Calu3 (cell line): Measurements from ENCODE around the gene INSIG1. TPM values are rescaled to one million over a fixed set of nuclear protein-coding genes. Genes with fewer than 3 reads are reported as not detected.

Source experiments
- BruUV-seq: library from RNA; stranded (reverse); fragments of 400-500 nt; replicated peaks from 2 replicates; lab custom pipeline; 2021; lab: Mats Ljungman, UMichigan
- CTCF ChIA-PET: fragments of 300-600 bp; sonication (Branson Sonifier 250); formaldehyde crosslinking; loops from one replicate; lab custom pipeline; 2022; ENCODE audit warnings: antibody characterized with exemption; lab: Charles Lee
- DNase-seq: peaks from one replicate; pipeline ENCODE4 v3.0.0; 2022
- H3K27ac Mint-ChIP-seq: one replicate; pipeline ENCODE4 v1.8.0; 2022; ENCODE audit warnings: mixed read lengths; ENCODE audit not compliant: unreplicated experiment
- H3K27me3 Mint-ChIP-seq: one replicate; pipeline ENCODE4 v1.8.0; 2022; ENCODE audit warnings: mixed read lengths; ENCODE audit not compliant: unreplicated experiment
- H3K36me3 Mint-ChIP-seq: one replicate; pipeline ENCODE4 v1.8.0; 2022; ENCODE audit warnings: mild to moderate bottlenecking, moderate library complexity, mixed read lengths; ENCODE audit not compliant: insufficient read depth, unreplicated experiment
- H3K4me1 Mint-ChIP-seq: one replicate; pipeline ENCODE4 v1.8.0; 2022; ENCODE audit warnings: mild to moderate bottlenecking, low read depth, mixed read lengths; ENCODE audit not compliant: unreplicated experiment
- H3K4me3 Mint-ChIP-seq: one replicate; pipeline ENCODE4 v1.8.0; 2022; ENCODE audit warnings: mild to moderate bottlenecking, low read depth, moderate library complexity, mixed read lengths; ENCODE audit not compliant: unreplicated experiment
- H3K9me3 Mint-ChIP-seq: one replicate; pipeline ENCODE4 v1.8.0; 2022; ENCODE audit warnings: low read depth, mixed read lengths; ENCODE audit not compliant: unreplicated experiment
- intact Hi-C: fragments of 100-400 bp; cut with micrococcal nuclease; formaldehyde crosslinking; loops from one replicate; pipeline ENCODE4 v1.10.0; 2022; ENCODE audit not compliant: unreplicated experiment
- total RNA-seq: library from RNA; stranded (reverse); gene quantifications from 2 replicates; pipeline ENCODE4 v1.2.3, GENCODE V29; 2022
- TF ChIP-seq, protein P1 (sequence below): fragments of 200-600 bp; IDR thresholded peaks from one replicate; pipeline ENCODE4 v1.8.0; 2022; ENCODE audit warnings: antibody characterized with exemption; ENCODE audit not compliant: unreplicated experiment

The INSIG1 gene
- total RNA-seq, 1 experiment from 2014 or later: 71.3 TPM

DNA sequence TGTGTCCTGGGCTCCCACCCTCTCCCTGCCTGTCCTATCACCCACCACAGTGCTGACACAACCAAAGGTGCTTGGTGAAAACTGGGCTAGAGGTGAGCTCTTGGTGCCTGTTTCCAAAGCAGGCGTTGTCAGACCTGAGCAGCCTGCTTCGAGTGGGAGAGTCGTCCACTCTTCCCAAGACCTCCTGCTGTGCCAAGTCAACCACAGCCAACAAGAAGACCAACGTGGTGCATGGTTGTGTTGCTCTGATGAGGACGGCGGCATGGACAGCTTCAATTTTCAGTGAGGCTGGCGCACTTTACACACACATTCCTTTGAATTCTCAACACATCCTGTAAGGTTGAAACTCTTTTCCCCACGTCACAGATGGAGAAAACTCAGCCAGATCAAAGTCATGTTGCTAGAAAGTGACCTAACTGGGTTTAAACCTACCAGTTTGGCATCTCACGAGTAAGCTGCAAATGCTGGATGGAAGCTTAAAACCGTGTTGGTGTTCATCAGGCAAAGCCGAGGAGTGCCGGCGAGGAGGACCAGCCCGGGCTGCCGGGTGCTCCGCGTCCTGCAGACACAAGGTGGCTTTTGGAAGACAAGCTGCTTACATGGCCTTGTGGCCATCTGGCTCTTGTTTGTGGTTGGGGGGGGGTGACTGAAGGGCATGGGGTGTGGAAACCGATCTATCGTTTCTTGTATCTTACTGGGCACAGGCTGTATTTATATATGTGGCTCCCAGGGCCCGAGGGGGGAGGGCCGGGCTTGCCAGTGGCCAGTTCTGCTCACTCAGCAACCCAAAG is 39.3 kb downstream of the INSIG1 start:
- TF ChIP-seq, protein P1, sequence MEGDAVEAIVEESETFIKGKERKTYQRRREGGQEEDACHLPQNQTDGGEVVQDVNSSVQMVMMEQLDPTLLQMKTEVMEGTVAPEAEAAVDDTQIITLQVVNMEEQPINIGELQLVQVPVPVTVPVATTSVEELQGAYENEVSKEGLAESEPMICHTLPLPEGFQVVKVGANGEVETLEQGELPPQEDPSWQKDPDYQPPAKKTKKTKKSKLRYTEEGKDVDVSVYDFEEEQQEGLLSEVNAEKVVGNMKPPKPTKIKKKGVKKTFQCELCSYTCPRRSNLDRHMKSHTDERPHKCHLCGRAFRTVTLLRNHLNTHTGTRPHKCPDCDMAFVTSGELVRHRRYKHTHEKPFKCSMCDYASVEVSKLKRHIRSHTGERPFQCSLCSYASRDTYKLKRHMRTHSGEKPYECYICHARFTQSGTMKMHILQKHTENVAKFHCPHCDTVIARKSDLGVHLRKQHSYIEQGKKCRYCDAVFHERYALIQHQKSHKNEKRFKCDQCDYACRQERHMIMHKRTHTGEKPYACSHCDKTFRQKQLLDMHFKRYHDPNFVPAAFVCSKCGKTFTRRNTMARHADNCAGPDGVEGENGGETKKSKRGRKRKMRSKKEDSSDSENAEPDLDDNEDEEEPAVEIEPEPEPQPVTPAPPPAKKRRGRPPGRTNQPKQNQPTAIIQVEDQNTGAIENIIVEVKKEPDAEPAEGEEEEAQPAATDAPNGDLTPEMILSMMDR: no peak
- no peaks in the 10 kb centered on the region for H3K36me3 Mint-ChIP-seq
- DNase-seq: no peak
- no peaks in the 10 kb centered on the region for H3K9me3 Mint-ChIP-seq
- intact Hi-C loops: no loop called here
- peaks cover 49% of the 10 kb centered on the region for H3K27me3 Mint-ChIP-seq
- no peaks in the 10 kb centered on the region for H3K4me1 Mint-ChIP-seq
- no peak overlapping the region for H3K4me3 Mint-ChIP-seq
- CTCF ChIA-PET: no interaction called here
- no peak overlapping the region for H3K27ac Mint-ChIP-seq
- BruUV-seq: no TSS peak

DNA sequence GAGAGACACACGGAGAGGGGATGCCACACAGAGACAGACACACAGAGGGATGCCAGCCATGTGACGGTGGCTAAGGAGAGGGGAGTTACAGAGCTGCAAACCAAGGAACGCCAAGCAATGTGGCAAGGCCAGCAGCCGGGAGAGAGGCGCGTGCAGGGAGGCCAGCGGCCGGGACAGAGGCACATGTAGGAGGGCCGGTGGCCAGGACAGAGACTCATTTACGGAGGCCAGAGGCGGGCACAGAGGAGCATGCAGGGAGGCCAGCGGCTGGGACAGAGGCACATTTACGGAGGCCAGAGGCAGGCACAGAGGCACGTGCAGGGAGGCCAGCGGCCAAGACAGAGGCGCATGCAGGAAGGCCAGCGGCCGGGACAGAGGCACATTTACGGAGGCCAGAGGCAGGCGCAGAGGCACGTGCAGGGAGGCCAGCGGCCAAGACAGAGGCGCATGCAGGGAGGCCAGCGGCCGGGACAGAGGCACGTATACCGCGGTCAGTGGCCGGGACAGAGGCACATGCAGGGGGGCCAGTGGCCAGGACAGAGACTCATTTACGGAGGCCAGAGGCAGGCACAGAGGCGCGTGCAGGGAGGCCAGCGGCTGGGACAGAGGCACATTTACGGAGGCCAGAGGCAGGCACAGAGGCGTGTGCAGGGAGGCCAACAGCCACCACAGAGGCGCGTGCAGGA is 40.4 kb downstream of the INSIG1 start:
- no peak overlapping the region for H3K27ac Mint-ChIP-seq
- intact Hi-C loops: no loop called here
- DNase-seq: no peak
- no TSS peak for BruUV-seq
- CTCF ChIA-PET: no interaction called here
- no peaks in the 10 kb centered on the region for H3K9me3 Mint-ChIP-seq
- no peak overlapping the region for H3K4me3 Mint-ChIP-seq
- TF ChIP-seq, protein P1: no peak
- peaks cover 60% of the 10 kb centered on the region for H3K27me3 Mint-ChIP-seq
- no peaks in the 10 kb centered on the region for H3K36me3 Mint-ChIP-seq
- no peaks in the 10 kb centered on the region for H3K4me1 Mint-ChIP-seq

DNA sequence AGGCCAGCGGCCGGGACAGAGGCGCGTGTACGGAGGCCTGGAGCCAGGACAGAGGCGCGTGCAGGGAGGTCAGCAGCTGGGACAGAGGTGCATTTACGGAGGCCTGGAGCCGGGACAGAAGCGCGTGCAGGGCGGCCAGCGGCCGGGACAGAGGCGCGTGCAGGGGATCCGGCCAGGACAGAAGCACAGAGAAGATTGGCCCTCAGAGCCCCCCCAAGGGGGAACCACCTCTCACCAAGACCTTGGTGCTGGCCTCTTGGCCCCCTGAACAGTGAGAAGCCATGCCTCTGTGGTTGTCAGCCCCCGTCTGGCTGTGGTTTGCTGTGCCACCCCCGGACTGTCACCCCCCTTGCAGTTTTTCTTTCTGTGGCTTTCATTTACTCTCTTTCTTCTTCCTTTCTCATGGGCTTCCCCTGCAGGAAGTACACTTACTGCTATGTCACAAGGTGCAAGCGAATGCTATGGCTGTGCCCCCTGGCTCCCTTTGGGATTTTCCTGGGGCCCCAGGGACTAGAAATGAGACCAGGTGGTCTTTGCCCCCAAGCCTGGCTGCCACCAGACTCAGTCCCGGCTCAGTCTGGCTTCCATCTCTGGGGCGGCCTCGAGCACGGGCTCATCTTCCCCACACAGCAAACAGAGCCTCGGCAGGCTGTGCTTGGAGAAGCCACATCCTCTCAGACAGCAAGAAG is 41.1 kb downstream of the INSIG1 start:
- CTCF ChIA-PET: no interaction called here
- no peak overlapping the region for H3K27ac Mint-ChIP-seq
- no peaks in the 10 kb centered on the region for H3K4me1 Mint-ChIP-seq
- no peaks in the 10 kb centered on the region for H3K9me3 Mint-ChIP-seq
- DNase-seq: no peak
- TF ChIP-seq, protein P1: no peak
- no peaks in the 10 kb centered on the region for H3K36me3 Mint-ChIP-seq
- H3K27me3 Mint-ChIP-seq: peaks cover 66% of the 10 kb centered on the region
- intact Hi-C loops: no loop called here
- BruUV-seq: no TSS peak
- H3K4me3 Mint-ChIP-seq: no peak overlapping the region

DNA sequence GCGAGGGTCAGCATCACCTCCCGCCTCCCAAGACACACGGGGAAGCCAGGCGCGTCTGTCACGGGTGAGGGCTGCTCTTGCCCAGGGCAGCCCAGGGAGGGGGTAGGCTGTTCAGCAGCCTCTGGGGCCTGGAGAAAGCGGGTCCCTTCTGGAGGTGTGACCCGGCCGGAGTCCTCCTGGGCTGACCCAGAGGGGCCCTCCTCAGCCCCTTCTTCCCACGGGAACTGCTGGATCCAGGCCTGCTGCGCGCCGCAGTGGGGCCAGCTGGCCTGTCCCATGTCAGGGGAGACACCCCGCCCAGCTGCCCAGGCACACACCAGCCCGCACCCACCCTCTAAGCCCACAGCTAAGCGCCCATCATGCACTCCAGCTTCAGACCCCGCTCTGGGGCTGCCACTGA is 41.8 kb downstream of the INSIG1 start:
- CTCF ChIA-PET: no interaction called here
- no peaks in the 10 kb centered on the region for H3K36me3 Mint-ChIP-seq
- intact Hi-C loops: no loop called here
- H3K27ac Mint-ChIP-seq: no peak overlapping the region
- BruUV-seq: no TSS peak
- peaks cover 66% of the 10 kb centered on the region for H3K27me3 Mint-ChIP-seq
- DNase-seq: no peak
- no peaks in the 10 kb centered on the region for H3K9me3 Mint-ChIP-seq
- no peaks in the 10 kb centered on the region for H3K4me1 Mint-ChIP-seq
- TF ChIP-seq, protein P1: no peak
- H3K4me3 Mint-ChIP-seq: no peak overlapping the region
